GM21423 (cell line): ENCODE data around the gene BRMS1.
A peak's percentile ranks its signal among the peaks of the same experiment; 100 is the strongest.
"Not testable (repeated sequence)": the region's sequence is repeated elsewhere in the genome, so short reads cannot be mapped to it uniquely, and the experiment has no call there.

Experiments
- ATAC-seq: cut with Tn5 transposase; IDR thresholded peaks from one replicate; pipeline ENCODE4 v1.9.1; 2021; ENCODE audit warnings: mild to moderate bottlenecking, moderate library complexity; ENCODE audit not compliant: unreplicated experiment

Gene BRMS1

DNA sequence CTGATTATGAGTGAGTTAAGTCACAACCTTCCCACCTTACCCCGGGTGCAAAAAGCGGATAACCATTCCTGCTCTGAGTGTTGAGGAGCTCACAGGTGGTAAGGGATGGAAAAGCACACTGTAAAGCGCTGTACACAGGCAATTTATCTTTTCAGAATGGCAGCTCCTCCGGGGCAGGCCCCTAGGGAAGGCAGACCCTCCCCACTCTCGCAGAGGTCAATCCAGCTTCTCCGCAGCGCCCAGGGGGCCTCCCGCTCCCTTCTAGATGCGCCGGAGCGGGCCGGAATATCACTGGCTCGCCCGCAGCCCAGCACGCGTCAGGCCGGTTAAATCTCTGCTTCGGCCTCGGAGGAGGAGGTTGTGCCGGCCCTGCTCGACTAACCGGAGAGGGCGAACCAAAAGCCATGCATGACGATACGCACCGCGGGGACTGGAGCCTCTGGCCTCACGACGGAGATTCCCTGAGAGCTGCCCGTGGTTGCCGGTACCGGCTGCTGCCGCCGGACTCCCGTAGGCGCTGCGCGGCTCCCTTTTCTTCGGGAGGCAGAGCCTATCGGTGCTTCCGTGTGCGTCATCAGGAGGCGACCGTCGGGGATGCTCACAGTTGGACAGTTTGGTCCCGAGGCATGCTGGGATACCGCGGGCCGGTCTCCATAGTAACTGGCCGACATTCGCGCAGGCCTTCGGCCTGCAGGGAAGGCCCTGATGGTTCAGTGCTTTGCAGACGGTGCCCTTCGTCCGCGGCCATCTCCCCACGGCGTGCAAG, at the start of gene BRMS1:
BRMS1 (minus strand) TSS at position 555 of the 766 bp plus-strand sequence. CDS start 2,870 bp downstream, outside the sequence.
- peak; percentile 69 for ATAC-seq

- ATAC-seq = no peak
Measured at GRCh38 chr11:66393954-66394353, 49.0 kb upstream of the BRMS1 start.

GRCh38 chr11:66391322-66391721, 46.4 kb upstream of the BRMS1 start:
- ATAC-seq = no peak

- ATAC-seq = no peak
Measured at GRCh38 chr11:66388780-66389386, 44.0 kb upstream of the BRMS1 start.

- ATAC-seq = no peak
Measured at GRCh38 chr11:66386171-66387069, 41.5 kb upstream of the BRMS1 start.

DNA sequence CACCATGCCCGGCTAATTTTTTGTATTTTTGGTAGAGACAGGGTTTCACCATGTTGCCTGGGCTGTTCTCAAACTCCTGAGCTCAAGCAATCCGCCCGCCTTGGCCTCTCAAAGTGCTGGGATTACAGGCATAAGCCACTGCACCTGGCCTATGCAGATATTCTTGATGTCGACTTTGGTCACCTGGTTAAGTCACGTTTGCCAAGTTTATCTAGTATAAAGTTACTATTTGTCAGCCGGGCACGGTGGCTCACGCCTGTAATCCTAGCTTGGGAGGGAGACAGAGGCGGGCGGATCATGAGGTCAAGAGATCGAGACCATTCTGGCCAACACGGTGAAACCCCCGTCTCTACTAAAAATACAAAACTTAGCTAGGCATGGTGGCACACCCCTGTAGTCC, 39.4 kb upstream of the BRMS1 start:
- ATAC-seq = not testable (repeated sequence)

DNA sequence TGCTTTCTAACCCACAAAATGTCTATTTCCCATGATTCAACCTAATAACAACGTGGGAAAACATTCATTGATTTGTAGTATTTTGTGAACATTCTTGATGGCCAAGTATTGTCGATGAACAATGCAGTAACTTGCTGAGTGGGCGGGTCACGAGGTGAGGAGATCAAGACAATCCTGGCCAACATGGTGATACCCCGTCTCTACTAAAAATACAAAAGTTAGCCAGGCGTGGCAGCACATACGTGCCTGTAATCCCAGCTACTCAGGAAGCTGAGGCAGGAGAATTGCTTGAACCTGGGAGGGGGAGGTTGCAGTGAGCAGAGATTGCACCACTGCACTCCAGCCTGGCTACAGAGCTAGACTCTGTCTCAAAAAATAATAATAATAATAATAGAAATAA, 35.4 kb upstream of the BRMS1 start:
- ATAC-seq = not testable (repeated sequence)

GRCh38 chr11:66373690-66374287, 28.9 kb upstream of the BRMS1 start:
- ATAC-seq = not testable (repeated sequence)

DNA sequence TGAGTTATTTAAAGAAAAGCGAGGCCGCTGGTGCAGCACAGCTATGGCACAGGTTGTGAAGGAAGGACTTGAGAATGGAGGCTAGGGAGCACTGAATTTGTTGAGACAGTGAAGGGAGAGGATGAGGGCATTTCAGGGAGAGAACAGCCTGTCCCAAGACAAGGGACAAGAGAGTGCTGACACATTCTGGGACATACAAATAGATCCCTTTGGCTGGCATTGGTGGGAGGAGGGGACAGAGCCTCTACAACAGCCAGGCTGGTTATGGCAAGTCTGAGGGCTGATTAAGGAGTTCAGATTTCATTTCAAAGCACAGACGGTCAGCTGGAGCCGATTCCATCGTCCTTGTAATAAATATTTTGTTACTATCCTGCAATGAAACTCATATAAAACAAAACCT, 28.4 kb upstream of the BRMS1 start:
- ATAC-seq = no peak

DNA sequence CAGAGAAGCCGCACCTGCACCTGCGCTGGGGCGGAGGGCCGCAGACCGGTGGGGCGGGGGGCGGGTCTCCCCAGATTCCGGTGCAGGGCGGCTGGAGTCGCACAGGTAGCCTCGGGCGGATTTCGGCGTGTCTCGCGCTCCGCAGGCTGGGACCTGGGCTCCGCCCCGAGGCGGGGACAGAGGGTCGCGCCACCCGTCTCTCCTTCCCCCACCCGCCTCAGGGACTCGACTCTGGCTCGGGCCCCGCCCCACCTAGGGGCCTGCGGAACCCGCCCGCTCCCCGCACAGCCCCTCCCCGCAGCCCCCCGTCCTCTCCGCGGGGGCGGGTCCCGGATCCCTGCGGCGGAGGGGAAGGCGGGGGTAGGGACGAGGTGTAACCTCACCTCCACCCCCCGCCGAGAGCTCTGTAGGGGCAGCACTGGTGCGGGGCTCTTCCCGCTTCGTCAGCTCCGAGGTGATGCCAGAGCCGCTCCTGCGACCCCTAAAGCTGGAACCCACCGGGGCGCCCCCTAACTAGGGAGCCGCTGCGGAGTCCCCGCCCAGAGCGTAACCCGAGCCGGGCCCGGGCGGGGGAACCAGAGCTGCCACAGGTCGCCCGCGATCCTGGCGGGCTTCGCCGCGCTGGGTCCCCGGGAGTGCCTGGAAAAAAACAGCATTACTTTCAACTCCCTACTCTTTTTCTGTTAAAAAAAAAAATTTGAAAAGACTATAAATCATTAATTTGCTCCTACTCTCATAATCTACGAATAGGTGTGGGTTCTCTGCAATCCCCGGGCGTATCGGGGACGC, 26.9 kb upstream of the BRMS1 start, which contains the start of gene SLC29A2:
SLC29A2 (minus strand) TSS at position 134 of the 789 bp plus-strand sequence. CDS start 169 bp downstream, outside the sequence.
- peak; percentile 53 for ATAC-seq

DNA sequence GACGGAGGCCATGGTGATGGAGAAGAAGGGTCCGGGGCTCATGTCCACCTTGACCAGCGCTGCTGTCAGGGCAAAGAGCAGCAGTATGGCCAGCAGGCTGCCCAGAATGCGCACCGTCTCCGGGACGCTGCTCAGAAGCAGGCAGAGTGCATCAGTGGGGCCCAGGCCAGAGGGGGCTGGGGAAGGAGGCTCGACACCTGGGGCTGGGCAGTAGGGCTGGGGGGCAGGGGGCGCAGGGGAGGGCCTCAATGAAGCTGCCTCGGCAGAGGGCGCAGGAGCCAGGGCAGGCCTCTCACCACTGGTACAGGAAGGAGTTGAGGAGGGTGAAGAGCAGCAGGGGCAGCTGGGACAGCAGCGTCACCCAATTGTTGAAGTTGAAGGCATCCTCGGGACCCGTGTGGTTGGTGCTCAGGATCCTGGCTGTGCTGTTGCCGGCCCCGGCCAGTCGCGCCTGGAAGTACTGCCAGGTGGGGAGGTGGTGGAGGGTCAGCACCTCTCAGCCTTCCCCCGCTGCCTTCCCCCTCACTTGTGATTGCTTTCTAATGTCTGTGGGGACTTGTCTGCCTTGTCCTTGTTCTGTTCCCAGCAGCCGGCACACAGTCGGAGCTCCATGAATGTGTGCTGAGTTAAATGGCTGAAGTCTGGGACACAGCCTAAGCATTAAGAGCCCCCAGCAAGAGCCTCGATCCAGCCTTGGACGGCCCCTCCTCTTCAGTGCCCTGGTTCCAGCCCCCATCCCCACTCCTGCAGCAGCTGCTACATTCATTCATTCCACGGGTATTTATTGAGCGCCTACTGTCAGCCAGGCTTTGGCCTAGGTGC, 24.4 kb upstream of the BRMS1 start:
- ATAC-seq = no peak

DNA sequence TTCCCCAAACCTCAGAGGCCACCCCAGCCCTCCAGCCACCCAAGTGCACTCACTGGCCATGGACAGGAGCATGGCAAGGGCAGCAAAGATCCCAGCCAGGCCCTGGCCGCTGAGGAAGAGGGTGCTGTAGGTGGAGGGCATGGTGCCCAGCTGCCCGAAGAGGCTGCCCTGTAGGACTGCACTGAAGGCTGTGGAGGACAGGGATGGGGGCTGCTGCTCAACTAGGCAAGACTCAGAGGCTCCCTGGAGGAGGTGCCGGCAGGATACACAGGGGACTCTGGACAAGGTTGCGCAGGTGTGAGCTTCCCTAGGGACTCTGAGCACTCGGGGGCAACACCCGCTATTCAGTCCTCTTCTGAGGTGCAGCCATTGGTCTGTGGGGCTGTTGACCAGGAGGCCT, 23.6 kb upstream of the BRMS1 start:
- no peak for ATAC-seq

- no peak for ATAC-seq
Measured at GRCh38 chr11:66367561-66368312, 22.8 kb upstream of the BRMS1 start.

DNA sequence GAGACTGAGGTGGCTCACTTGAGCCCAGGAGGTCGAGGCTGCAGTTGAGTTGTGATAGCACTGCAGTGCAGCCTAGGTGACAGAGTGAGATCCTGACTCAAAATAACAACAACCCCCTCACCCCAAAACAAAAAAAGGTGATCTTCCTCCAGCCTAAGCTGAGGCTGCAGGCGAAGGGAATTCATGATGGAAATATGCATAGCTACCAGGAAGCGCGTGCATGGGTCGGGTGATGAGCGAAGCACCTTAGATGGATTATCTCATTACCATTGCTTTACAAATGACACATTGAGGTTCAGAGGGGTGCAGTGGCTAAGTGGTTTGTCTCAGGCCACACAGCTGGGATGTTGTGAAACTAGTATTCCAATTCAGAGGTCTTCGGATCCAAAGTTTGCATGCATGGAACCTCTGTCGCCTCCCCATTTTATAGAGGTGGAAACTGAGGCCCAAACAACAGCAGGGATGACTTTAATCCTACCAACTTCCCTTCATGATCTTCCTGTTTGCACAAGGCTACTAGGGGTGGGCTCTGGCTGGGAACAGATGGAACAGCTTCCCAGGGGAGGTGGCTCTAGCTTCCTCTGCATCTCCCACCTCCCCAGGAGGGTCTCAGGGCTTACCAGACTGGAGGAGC, 22.1 kb upstream of the BRMS1 start:
- ATAC-seq = no peak

DNA sequence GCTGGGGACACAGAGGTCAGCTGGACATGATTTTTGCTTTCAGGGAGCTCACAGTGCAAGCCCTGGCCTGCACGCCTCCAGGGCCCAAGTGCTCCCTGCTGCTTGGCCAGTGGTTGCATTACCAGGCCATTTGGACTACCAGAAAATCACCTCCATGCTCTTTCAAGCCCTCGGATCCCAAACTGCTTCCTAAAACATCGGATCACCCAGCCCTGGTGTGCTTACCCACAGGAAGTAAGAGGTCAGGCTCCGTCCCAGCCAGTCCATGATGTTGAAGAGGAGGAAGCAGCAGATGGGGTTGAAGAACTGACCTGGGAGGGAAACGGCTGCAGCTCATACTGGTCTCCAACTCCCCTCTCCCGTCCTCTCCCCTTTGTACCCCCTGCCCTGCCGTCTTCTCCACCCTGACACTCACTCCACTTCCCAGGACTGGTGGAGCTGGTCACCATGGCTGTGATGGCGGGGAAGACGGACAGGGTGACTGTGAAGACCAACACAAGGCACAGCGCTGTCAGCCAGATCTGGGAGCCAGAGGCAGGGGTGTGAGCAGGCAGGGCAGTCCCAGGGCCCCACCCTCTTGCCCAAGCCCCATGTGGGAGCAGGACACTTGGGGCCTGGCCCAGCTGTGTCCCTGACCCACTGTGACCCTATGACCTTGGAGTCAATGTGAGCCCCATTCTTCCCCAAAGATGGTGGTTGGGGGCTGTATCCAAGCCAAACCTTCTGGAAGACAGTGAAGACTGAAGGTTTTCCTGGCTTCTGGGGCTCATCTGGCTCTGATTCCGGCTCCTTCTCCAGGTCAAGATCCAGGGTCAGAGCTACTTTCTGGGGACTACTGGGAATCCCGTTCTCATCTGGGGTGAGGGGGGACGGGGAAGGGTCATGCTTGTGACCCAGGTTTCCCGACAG, 21.1 kb upstream of the BRMS1 start:
- no peak for ATAC-seq

DNA sequence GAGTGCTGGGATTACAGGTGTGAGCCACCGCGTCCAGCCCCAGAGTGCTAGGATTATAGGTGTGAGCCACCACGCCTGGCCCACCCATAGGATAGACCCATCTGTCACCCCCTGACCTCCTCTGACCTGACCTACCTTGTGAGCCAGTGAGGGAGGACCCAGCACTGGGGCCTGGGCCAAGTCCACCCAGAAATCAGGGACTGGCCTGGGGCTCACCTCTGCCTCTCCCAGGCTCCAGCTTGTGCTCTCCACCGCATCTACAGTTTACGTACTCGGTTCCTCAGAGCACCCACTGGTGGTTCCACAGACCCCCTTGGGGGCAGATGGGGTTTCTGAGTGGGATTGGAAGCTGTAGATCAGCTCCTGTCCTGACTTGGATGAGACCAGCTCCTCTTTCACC, 20.3 kb upstream of the BRMS1 start:
- ATAC-seq = no peak
